ACC112 (cell line): ENCODE data around the gene DLX4.

Experiments used
- H2AFZ ChIP-seq: fragments of 200-600 bp; sonication (generic); one replicate; pipeline ENCODE4 v1.6.0; 2017; ENCODE audit warnings: antibody characterized with exemption, low read length; ENCODE audit not compliant: unreplicated experiment
- H3K27ac ChIP-seq: fragments of 200-600 bp; sonication (generic); 2 replicates; pipeline ENCODE4 v1.5.1; 2014; ENCODE audit warnings: low read depth, mild to moderate bottlenecking, antibody characterized with exemption, low read length, moderate library complexity
- H3K27me3 ChIP-seq: fragments of 200-600 bp; sonication (generic); 2 replicates; pipeline ENCODE4 v1.6.1; 2014; ENCODE audit warnings: mild to moderate bottlenecking, antibody characterized with exemption, low read length, moderate library complexity, mixed read lengths; ENCODE audit not compliant: insufficient read depth
- H3K36me3 ChIP-seq: fragments of 200-600 bp; sonication (generic); 2 replicates; pipeline ENCODE4 v1.6.1; 2016; ENCODE audit warnings: mild to moderate bottlenecking, antibody characterized with exemption, low read length, moderate library complexity, mixed read lengths; ENCODE audit not compliant: insufficient read depth
- H3K4me1 ChIP-seq: fragments of 200-600 bp; sonication (generic); one replicate; pipeline ENCODE4 v1.6.1; 2016; ENCODE audit warnings: low read length, mixed read lengths; ENCODE audit not compliant: insufficient read depth, unreplicated experiment, control insufficient read depth
- H3K4me3 ChIP-seq: fragments of 200-600 bp; sonication (generic); 2 replicates; pipeline ENCODE4 v1.5.1; 2014; ENCODE audit warnings: mild to moderate bottlenecking, low read depth, low read length
- H3K79me2 ChIP-seq: fragments of 200-600 bp; sonication (generic); one replicate; pipeline ENCODE4 v1.6.0; 2016; ENCODE audit warnings: low read length; ENCODE audit not compliant: control insufficient read depth, unreplicated experiment, insufficient read depth

Gene DLX4

GRCh38 chr17:49931416-49932137, 37.4 kb upstream of the DLX4 start:
- H3K79me2 ChIP-seq: no peaks in the 10 kb centered on the region
- H3K4me3 ChIP-seq: no peak overlapping the region
- H3K27me3 ChIP-seq: no peaks in the 10 kb centered on the region
- H3K27ac ChIP-seq: no peak overlapping the region
- peaks cover 27% of the 10 kb centered on the region for H3K4me1 ChIP-seq
- H2AFZ ChIP-seq: no peak overlapping the region
- H3K36me3 ChIP-seq: no peaks in the 10 kb centered on the region

DNA sequence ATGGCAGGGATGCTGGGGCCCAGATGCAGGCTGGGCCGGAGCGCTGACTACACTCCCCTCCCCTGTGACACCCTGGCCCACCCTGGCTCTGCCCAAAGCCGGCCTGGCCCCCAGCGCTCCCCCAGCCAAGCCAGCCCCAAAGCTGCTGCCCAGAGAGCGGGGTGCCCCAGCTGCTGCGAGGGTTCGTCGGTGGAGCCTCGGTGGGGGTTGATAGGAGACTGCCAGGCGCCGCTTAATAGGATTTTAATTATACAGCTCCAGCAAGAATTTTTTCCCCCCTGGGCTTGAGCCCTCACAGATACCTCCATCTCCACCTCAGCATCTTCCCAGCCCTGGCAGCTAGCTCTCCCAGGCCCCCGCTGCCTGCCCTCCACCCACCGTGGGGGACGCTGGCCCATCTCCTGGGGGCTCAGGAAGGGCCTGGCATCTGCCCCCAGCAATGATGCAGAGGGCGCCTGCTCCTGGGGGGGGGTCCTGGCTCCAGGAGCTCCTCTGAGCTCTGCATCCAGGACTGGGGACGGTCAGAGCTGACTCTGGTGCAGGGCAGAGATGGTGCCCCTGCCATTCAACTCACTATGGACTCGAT, 36.8 kb upstream of the DLX4 start:
- no peaks in the 10 kb centered on the region for H3K79me2 ChIP-seq
- H3K4me3 ChIP-seq: no peak overlapping the region
- H3K27me3 ChIP-seq: no peaks in the 10 kb centered on the region
- no peak overlapping the region for H2AFZ ChIP-seq
- no peaks in the 10 kb centered on the region for H3K36me3 ChIP-seq
- peaks cover 20% of the 10 kb centered on the region for H3K4me1 ChIP-seq
- H3K27ac ChIP-seq: no peak overlapping the region

- H3K27ac ChIP-seq: no peak overlapping the region
- H3K4me3 ChIP-seq: no peak overlapping the region
- no peaks in the 10 kb centered on the region for H3K79me2 ChIP-seq
- no peaks in the 10 kb centered on the region for H3K36me3 ChIP-seq
- peaks cover 13% of the 10 kb centered on the region for H3K4me1 ChIP-seq
- no peaks in the 10 kb centered on the region for H3K27me3 ChIP-seq
- H2AFZ ChIP-seq: no peak overlapping the region
Observed at GRCh38 chr17:49932901-49933300, 36.1 kb upstream of the DLX4 start.

DNA sequence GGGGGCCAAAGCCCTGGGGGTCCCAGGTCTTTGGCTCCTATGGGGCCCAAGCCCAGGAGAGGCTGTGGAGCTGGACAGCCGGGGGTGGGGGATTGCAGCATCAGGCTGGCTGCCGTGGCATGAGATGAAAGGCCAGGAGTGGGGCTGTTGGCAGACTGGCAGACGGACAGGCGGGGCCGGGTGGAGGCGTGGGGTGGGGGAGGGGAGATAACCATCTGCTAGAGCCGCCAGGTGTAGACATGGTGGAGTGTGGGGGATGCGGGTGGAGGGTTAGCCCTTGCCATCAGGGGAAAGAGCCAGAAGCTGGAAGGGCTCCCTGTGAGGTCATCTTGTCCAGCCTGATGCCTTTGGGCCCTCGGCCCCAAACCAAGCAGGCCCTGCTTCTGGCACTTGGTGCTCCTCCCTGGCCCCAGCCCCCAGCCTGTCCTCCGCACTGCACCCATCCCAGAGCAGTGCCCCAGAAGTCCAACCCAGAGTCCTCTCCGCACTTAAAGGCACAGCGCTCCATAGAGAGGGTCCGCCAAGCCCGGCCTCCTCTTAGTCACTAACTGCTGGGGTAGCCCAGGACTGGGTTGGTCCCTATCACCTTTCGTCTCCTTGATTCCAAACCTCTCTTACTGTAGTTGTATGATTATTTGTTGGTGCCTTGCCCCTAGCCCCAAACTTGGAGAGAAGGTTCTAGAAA, 33.3 kb upstream of the DLX4 start:
- no peak overlapping the region for H2AFZ ChIP-seq
- no peak overlapping the region for H3K4me3 ChIP-seq
- peaks cover 14% of the 10 kb centered on the region; the same call in 1 of the 2 replicates for H3K27me3 ChIP-seq

DNA sequence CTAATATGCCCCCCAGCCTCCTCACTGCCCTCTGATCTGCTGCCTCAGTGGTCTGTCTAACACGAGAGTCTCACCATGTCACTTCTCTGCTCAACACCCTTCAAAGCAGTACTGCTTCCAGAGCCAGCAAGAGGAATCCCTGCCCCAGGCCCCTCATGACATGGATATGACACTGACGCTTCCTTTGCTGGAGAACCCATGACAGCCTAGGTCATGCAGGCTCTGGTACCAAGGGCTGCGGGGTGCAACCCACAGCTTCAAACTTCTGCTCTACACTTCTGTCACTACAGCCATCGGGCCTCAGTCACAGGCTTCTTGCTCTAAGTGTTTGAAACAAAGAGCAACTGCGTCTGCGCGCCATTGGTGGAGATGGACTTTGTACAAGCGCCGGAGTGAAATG, 32.6 kb upstream of the DLX4 start:
- H3K4me3 ChIP-seq: no peak overlapping the region
- H2AFZ ChIP-seq: no peak overlapping the region
- no peaks in the 10 kb centered on the region for H3K4me1 ChIP-seq
- H3K27me3 ChIP-seq: peaks cover 15% of the 10 kb centered on the region; the same call in 1 of the 2 replicates
- no peak overlapping the region for H3K27ac ChIP-seq
- H3K36me3 ChIP-seq: no peaks in the 10 kb centered on the region
- H3K79me2 ChIP-seq: no peaks in the 10 kb centered on the region

More for the DNA sequence above, 33.3 kb upstream of the DLX4 start:
- Histone ChIP-seq H3K79me2 (no peaks in the 10 kb centered on the region), H3K36me3 (no peaks in the 10 kb centered on the region), H3K27ac (no peak overlapping the region), H3K4me1 (no peaks in the 10 kb centered on the region)

- Histone ChIP-seq H2AFZ (no peak overlapping the region), H3K79me2 (no peaks in the 10 kb centered on the region), H3K36me3 (no peaks in the 10 kb centered on the region), H3K4me3 (no peak overlapping the region), H3K27ac (no peak overlapping the region), H3K4me1 (no peaks in the 10 kb centered on the region), H3K27me3 (peaks cover 31% of the 10 kb centered on the region)
Observed at GRCh38 chr17:49939318-49939717, 29.7 kb upstream of the DLX4 start.

DNA sequence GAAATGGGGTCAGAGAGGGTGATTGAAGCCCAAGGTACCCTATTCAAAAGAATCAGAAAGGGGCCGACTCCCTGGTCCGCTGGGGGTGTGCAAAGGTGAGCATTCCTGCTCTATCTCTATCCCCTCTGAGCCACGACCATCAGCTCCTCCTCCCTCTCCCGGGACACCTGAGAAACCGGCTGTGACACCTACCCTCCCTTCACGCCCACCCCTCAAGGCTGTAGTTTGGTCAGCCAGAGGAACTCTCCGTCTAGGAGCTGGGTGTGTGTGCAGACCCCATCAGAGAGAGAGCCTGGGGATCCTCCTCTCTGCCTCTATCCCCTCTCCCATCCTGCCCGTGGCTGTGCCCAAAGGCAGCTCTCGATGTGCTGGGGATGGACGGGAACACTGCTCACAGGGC, 27.6 kb upstream of the DLX4 start:
- H3K79me2 ChIP-seq: no peaks in the 10 kb centered on the region
- H3K4me1 ChIP-seq: no peaks in the 10 kb centered on the region
- H3K27ac ChIP-seq: no peak overlapping the region
- H3K27me3 ChIP-seq: peaks cover 31% of the 10 kb centered on the region
- no peak overlapping the region for H3K4me3 ChIP-seq
- H2AFZ ChIP-seq: no peak overlapping the region
- H3K36me3 ChIP-seq: no peaks in the 10 kb centered on the region

DNA sequence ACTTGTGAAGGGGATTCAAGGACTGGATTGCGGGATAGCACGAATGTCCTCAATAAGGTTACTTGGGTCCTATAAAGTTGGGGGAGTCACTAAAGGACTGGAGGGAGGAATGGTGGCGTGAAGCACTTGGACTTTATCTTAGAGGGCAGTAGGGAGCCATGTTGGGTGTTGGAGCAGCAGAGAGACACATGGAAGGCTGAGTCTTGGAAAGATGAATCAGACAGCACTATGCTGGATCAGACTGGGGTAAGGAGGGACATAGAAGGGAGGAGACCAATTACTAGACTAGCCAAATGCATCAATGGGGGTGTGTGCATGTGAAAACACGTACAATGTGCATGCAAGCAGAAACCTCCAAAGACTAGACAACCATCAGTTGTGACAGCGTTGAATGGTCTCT, 26.0 kb upstream of the DLX4 start:
- peaks cover 31% of the 10 kb centered on the region for H3K27me3 ChIP-seq
- no peak overlapping the region for H3K4me3 ChIP-seq
- H3K36me3 ChIP-seq: no peaks in the 10 kb centered on the region
- no peaks in the 10 kb centered on the region for H3K79me2 ChIP-seq
- no peaks in the 10 kb centered on the region for H3K4me1 ChIP-seq
- no peak overlapping the region for H2AFZ ChIP-seq
- H3K27ac ChIP-seq: no peak overlapping the region

GRCh38 chr17:49944273-49944870, 24.6 kb upstream of the DLX4 start:
- Histone ChIP-seq H3K27me3 (peaks cover 25% of the 10 kb centered on the region), H3K27ac (no peak overlapping the region), H2AFZ (no peak overlapping the region)

GRCh38 chr17:49946208-49946607, 22.8 kb upstream of the DLX4 start:
- H3K27me3 ChIP-seq: peaks cover 17% of the 10 kb centered on the region
- no peak overlapping the region for H2AFZ ChIP-seq
- peaks cover under 1% of the 10 kb centered on the region for H3K4me1 ChIP-seq
- H3K79me2 ChIP-seq: no peaks in the 10 kb centered on the region
- no peak overlapping the region for H3K27ac ChIP-seq
- H3K4me3 ChIP-seq: no peak overlapping the region
- no peaks in the 10 kb centered on the region for H3K36me3 ChIP-seq

More at GRCh38 chr17:49944273-49944870, 24.6 kb upstream of the DLX4 start:
- Histone ChIP-seq H3K79me2 (no peaks in the 10 kb centered on the region), H3K4me3 (no peak overlapping the region), H3K36me3 (no peaks in the 10 kb centered on the region), H3K4me1 (no peaks in the 10 kb centered on the region)
